ENCODE results near the gene STK17A.
"Not testable (repeated sequence)": the region's sequence is repeated elsewhere in the genome, so short reads cannot be mapped to it uniquely, and the experiment has no call there.

STK17A gene

DNA sequence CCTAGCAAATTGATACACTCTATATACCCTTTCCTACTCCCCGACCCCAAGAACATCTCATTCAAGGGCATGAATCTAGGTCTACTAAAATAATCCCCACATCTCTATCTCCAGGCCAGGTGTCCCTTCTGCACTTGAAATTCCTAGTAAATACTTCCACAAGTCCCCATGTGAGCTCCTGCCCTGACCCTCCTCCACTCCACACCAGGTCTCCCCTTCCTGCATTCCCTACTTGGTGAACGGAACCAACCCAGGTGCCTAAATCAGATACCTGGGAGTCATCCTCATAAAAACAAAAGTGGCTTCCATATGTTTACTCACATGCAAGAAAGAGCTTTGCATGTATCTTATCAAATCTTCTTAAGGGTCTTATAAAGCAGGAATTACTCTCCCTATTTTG lies 77.2 kb downstream of the STK17A start:
- no peak for DNase-seq

DNA sequence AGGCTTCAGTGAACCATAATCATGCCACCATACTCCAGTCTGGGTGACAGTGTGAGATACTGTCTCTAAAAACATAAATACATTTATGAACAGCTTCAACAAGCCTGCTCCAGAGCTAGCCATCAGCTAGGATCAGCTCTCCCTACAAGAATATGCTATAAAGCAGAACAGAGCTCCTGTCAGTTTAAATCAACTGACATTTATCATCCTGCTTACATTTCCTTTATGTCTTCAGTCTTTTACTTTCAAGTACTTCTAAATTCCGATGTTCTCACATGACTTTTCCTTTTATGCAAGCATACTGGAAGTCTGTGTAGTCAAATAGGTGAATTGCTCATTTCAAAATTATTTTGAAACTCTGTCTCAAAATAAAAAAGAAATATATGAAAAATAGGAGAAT lies 81.8 kb downstream of the STK17A start:
- no peak for DNase-seq

DNA sequence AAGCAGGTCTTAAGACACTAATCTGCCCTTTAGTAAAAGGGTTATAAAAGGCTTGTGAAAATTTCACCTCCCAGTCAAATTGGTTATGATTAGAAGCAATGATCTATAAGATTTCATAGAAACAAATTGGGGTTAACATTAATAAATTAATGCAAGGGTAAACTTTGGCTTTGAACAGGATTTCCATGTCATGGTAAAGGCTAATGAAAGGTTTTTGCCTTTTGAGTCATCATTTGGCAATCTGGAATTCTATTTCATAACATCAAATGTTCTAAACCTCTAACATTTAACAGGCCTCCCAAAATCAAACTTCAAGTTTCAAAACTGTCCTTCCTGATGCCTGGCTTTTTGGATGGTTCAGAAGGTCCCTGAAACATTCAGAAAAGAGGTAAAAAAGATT lies 84.0 kb downstream of the STK17A start:
- DNase-seq, result no peak

DNA sequence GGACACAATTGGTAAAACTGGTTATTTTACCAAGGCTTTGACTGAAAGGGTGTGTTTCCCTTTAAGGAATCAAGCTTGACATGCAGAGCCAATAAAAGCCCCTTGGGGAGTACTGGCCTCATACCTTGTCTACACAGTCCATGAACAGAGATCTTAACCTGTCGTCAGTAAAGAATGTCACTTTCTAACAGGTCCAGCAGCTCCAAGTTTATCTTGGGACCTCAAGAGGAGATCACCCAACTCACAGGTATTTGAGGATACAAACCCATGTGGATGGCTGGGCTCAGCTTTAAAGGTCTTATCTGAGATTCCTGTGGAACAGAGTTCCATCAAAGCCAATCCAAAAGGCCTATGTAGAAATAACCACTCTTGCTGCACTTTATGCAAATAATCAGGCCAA lies 85.1 kb downstream of the STK17A start:
- no peak for DNase-seq

DNA sequence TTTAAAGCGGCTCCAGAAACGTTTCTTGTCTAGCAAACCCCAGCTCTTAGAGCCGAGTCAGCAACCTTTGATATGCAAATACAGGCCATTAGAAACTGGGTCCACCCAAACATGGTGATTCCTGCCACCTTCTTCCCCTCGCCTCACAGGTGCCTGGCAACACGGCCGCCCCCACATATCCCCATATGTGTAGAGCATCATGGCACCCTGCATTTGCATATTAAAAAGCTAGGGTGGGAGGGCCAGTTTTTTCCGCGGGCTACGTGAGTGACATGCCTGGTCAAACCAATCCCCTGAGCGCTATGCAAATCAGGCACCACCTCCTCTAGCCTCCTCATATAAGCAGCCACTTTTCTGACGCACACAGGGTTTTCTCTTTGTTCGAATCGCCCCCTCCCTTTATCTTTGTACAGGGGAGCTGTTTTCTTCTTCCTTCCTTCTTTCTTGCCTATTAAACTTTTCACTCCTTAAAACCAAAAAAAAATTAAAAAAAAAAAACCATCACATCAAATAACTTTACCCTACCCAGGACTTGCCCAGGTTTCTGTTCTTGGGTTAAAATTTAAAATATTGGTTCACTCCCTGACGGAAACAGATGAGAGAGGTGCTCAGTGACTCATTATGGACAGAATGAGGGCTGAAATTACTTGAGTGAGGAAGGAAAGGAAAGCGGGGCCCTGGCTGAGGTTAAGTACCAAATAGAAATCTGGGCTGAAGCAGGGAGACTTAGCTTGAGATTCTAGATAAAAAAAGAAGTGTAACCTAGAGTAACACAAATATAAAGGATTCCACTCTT lies 86.6 kb downstream of the STK17A start:
- DNase-seq, result no peak

DNA sequence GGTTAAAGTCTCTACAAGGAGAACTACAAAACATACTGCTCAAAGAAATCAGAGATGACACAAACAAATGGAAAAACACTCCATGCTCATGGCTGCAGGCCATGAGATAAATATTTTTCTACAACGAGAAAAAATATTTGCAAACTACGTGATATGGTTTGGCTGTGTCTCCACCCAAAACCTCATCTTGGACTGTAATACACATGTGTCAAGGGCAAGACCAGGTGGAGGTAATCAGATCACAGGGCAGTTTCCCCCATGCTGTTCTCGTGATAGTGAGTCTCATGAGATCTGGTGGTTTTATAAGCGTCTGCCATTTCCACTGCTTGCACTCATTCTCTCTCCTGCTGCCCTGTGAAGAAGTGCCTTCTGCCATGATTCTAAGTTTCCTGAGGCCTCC lies 88.6 kb downstream of the STK17A start:
- no peak for DNase-seq

DNA sequence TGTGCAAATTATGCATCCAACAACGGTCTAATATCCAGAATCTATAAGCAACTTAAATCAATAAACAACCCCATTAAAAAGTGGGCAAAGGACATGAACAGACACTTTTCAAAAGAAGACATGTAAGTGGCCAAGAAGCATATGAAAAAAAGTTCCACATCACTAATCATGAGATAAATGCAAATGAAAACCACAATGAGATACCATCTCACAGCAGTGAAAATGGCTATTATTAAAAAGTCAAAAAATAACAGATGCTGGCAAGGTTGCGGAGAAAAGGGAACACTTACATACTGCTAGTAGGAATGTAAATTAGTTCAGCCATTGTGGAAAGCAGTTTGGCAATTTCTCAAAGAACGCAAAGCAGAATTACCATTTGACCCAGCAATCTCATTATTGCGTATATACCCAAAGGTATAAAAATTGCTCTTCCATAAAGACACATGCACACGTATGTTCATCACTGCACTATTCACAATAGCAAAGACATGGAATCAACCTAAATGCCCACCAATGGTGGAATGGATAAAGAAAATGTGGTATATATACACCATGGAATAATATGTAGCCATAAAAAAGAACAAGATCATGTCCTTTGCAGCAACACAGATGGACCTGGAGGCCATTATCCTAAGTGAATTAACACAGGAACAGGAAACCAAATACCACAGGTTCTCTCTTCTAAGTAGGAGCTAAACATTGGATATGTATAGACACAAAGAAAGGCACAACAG lies 90.5 kb downstream of the STK17A start:
- DNase-seq, result not testable (repeated sequence)

DNA sequence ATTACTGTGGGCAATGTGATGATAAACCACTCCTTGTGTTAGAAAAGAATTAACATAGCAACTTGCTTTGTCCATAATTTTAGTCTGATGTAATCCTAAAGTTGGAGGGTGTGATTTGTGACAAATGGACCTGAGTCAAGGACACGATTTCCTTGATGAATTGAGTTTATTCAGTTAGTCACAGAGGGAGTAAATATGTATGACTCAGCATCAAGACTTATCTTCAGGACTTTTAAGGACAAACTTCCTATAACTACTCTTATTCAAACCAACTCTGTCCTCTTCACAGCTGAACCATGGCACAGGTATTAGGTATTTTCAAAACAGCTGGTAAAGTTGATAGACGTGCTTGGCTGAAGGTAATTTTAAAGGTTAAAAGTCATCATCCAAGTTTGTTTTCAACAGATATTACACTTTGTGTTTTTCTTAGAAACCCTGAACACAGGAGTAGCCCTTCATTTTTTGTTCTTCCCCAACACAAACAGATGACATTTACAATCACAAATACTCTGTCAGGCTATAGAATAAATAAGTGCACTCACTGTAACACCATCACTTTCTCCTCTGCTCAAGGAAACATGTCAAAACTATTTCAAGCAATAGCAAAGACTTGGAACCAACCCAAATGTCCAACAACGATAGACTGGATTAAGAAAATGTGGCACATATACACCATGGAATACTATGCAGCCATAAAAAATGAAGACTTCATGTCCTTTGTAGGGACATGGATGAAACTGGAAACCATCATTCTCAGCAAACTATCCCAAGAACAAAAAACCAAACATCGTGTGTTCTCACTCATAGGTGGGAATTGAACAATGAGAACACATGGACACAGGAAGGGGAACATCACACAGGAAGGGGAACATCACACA lies 91.9 kb downstream of the STK17A start:
- DNase-seq, result no peak

Data from T1000 (cell line).